ENCODE data around the gene SLIT3.

SLIT3 gene

DNA sequence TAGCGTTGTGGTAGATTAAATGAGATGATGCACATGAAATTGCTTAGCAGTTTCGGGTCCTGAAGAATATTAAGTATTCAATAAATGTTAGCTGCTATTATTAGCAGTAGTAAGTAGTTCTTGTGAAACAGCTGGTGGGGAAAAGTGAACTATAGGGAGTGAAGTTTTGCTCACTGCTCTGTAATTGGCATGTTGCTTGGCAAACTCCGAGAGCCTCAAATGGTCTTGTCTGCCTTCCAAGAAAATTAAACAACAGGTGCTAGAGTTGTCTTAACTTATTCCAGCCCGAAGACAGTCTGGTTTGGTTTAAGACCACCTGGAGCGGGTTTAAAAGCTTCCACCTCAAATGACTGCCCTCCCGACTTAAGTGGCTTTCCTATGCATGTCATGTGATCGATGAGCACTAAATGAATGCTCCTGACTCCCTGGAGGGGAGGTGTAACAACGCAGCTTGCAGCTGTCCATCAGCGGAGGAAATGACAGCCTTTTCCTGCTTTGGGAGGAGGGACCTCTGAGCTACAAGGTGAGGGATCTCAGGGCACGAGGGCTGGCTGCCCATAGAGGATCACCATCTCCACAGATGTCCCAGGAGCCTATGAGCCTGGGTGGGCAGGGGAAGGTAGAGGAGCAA is 518.9 kb downstream of the SLIT3 start:
- no peak for DNase-seq

DNA sequence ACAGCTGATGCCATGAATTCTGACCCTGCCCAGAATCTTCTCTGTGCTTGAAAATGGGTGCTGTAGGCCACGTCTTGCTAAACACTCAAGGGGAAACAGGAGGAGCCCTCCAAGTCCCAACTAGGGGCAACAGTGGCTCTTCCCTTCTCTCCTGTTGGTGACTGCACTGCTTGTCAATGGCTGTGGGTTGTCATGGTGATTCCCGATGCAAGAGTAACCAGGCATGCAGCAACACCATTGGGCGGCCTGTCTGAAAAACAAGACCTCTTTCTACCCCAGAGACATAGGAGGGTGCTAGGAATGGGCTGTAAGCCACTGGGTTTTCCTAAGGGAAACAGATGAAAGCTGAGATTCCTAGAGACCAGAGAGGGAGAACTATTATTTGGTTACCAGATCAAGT is 520.1 kb downstream of the SLIT3 start:
- DNase-seq: no peak

DNA sequence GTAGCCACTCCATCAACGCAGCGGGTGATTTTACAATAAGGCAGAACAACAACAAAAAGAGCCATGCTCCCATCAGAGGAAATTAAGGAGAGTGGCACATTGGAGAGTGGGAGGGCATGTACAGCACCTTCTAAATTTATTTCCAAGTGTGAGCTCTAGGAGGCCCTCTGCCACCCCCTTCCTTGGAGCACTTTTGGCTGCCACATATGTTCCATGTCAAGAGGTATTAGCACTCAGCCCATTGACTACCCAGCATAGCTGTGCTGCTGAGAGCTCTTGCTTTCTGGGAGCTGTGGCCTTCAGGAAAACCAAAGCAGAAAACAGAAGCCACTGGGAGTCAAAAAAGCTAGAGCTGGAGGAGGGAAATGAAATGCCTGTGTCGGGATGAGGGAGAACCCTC is 521.6 kb downstream of the SLIT3 start:
- DNase-seq: no peak

DNA sequence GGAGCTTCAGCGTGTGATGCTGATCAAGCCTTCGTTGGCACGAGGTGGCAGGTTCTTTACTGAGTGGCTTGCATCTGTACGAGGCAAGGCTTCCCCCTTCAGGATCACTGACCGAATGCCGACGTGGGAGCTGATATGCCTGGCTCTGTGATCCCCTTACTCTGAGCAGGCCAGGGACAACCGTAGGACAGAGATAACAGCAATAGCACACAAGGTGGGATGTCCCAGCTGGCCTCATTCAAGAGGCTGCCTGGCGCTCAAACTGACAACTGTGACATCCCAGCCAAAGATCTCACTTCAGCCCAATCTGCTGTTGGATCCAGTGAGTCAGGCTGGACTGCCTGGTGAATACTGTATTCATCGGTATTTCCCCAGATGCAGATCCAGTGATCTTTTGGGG is 522.4 kb downstream of the SLIT3 start:
- no peak for DNase-seq

DNA sequence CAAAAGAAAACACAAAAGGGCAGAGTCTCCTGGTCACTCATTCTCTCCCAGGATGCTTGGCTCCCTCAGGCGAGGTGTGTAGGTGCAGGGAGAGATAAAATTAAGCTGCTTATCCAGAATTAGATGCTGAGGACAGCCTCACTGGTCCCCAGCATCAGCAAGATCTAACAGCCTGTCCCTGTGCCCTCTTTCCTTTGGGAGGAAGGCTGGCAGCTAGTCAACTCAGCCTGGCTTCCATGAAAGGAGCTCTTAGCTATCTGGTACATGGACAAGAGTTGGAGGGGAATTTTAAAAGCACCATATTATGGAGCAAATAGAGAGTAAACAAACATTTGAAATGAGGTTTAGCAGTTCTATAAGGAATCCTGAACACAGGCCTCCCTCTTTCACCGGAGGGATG is 523.3 kb downstream of the SLIT3 start:
- no peak for DNase-seq

DNA sequence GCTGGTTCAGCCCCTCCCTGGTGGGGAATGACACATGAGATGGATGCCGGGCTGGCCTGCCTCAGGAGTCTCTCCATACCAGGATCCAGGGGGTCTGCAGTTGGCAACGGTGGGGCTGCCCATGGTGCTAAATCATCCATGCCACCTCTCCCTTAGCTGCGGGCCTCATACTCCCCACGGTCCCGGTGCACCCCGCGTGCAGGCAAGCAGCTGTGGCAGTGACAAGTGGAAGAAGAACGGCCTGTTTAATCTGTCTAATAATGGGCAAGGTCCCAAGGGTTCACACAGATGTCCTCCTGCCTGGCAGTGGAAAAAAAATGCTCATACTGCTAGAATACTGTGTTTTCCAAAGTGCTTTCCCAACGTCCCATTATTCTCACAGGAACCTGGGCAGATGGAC is 524.9 kb downstream of the SLIT3 start:
- no peak for DNase-seq

DNA sequence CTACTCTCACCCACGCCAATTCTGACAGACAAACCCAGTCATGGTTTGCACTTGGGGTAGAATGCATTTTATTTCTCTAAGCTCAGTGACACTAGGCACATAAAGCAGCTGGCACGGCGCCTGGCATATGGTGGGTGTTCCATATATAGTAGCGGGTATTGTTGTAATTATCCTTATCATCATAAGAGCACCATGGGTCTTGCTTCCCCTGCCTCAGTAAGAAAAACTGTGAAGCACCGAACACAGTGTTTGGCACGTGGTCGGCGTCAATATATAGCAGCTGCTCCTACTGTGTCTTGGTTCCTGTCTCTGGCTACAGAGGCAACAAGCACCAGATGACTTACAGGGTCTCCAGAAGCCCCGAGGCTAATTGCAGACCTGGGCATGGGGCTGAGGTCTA is 527.7 kb downstream of the SLIT3 start:
- no peak for DNase-seq

DNA sequence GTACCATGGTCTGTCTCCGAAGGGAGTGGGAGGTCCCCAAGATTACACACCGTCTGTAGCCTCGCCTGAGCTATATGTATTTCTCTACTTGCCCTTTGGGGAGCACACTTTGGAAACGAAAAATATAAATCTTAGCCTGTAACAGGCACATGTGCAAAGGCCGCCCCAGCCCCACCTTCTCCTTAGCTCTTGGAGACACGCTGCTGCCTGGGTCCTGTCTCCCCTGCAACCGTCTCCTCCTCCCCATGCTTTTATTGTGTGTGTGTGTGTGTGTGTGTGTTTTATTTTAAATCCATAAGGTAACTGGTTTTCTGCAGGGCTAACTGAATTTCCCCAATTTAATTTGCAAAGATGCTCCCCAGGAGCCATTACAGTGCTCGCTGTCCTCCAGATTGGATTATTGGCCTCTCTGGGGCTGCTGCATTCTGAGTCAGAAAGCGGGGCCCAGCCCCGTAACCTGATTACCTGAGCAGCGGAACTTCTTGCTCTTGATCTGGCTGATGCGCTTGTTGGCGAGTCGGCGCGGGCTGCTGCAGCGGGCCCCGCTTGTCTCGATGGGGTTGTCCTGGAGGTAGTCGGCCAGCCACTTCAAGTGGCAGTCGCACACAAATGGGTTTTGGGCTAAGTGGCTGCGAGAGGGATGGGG is 528.5 kb downstream of the SLIT3 start:
- DNase-seq: no peak

DNA sequence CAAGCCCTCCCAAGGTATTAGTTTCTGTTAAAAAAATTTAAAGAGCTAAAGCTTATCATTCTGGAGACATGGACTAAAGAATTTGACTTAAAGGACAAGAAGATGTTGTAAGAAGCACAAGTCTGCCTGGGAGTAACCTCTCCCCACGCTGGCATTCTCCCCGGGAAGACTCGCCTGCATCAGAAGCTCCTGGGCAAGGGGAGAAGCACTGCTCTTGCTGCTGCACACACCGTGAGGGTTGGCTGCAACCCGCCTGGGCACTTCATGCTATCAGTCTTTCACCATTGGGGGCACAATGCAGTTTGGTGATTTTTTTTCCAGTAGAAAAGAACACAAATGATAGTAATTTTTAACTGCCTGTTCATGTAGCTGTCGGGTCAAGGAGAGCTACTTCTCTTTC is 529.3 kb downstream of the SLIT3 start:
- no peak for DNase-seq

DNA sequence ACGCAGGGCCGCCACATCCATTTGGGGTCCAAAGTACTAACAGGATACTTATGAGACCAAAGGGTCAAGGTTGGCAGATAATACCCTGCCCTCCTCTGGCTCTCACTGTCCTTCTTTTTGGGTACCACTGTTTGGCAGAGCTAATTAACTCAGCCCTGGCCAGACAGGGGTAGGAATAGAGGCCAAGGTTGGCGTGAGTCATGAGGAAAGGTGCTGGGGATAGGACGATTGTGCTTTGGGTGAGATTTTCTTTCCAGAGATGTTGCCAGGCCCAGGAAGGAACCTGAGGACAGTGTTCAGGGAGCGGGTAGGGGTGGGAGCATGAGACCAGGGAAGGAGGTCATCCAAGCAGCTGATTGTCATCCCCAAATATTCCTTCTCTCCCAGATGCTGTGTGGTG is 529.9 kb downstream of the SLIT3 start:
- DNase-seq: no peak

DNA sequence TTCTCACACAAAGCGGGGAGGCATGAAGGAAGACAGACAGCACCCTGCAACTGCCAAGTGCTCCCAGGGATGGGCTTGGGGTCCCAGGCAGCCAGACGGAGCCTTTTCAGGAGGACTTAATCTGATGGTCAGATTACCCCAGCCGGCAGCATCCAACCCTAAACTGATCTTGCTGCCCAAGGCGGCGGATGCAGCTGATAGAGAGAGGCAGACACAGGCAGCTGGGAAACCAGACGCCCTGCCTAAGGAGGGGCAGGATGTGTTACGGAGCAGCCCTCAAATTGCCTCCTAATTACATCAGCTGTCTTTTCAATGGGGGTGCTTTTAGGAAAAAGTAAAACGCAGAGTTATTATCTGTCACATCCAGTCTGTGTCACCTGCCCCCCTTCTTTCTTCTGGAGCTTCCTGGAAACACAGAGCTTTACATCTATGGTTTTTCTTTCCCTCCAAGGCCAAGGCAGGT is 530.9 kb downstream of the SLIT3 start:
- no peak for DNase-seq

DNA sequence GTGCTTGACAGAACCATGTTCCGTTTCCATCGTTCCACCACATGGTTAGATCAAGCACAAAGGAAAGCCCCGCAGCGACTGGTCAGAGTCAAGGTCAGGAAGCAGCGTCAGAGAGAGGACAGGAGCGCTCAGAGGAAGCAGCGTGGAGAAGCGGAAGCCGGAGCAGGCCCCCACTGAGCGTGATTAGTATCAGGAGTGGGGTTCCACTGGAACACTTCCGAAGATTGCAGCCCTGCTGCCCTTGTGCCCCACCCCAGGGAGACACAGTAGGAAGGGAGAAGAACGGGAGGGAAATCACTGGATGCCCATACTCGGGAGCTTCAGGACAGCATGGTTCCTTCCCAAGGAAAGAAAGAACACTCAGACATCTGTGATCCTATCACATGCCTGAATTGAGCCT is 532.8 kb downstream of the SLIT3 start:
- DNase-seq: no peak

DNA sequence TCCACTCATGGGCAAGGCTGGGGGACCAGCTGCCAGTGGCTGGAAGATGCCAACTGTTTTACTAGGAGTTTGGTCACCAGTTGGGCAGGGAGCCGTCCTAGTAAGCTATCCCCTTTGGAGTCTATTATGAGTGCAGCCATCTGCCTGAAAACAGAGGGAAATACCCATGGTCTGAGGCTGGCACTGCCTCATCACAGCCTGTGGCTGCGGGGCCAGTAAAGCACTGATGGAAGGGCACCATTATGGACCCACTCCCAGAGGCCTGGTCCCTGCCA is 534.6 kb downstream of the SLIT3 start:
- no peak for DNase-seq

DNA sequence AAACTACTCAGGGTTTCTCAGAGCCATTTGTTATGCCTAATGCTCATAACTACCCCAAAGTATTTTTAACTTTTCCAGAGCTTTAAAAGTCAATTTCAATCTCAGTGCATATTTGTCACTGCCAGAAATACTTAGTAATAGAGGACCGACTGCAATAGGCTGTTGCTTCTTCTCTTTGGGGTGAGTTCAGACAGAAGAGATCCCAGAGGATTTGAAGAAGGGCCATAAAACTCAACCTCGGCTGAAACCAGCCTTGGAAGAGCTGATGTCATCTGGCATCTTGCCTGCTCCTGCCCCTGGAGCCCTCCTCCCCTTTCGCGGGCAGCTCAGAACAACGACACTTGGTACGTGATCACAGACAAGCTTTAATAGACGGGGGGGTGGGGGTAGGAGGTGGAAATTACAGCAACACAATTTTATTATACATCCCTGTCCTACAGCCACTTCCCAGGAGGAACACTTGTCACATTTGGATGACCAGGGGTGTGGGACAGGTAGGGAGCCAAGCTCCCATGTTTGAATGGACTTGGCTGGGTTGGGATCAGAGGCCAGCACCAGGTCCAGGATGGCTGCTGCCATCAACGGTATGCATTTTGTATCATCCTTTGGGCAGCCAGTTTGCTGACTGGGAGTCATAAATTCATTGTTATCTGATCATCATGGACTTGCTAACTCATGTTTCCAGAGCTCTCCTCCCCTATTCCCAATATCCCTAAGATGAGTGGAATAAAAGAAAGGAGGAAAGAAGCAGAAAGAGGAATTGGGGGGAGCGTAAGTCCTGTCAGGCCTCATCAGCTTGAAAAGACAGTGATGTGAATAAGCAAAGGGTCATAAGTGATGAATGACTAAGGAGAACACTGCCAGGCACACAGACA is 535.2 kb downstream of the SLIT3 start:
- no peak for DNase-seq

DNA sequence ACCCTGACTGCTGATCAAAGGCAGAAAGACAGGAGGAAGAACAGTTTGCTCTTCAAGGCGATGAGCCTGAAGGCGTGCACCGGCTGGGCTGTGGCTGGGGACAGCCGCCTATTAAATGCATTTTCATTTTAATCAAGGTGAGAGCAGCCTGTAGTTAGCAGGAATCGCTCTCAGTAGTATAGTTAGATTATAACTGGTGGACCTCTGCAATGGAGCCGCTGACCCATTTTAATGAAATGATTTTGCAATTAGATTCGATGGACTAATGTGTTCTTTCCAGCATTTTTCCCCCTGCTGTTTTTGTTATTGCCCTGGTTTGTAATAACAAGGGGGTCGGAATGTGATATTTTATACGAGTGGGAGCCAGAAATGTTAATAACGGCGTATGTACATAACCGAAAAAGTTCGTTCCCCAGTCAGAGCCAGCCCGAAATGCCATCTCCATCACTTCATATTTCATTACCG is 535.8 kb downstream of the SLIT3 start:
- no peak for DNase-seq

DNA sequence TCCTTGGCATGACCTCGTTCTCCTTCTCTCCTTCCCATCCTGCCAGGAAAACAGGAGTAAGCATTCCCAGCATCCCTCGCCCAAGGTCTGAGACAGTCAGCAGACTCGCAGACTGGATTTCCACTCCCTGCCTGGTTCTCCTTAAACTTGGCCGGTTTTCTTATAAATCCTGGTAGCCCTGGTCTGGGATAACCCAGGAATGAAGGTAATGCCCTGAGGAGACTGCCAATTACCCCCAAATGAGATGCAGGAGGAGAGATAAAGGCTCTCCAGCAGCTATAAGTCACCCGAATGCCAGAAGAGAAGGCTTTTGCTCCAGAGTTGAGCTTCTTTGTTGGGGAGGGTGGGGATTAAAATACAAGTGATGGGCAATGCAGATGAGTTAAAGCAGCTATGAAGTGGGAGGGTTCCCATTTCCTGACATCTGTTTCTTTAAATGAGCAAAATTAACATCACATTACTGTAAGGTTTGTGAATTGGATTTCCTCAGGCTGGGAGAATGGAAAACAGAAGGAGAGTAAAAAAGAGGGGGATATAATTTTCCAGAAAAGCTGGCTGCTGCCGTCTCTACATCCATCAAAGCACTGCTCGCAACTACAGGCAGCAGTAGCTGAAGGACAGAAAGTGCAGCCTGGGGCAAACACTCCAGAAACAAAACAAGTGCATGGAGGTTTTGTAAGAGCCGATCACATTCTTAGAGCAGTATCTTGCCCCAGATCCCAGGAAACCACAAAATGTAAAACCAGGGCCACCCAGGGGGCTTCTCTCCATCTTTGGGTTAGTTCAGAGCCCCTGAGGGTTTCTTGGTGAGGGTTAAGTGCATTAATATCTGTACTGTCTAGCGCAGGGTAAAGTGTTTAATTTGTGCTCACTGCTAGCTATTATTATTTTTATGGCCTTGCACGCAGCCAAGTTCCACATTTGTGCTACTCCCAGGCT is 544.2 kb downstream of the SLIT3 start:
- DNase-seq: no peak

DNA sequence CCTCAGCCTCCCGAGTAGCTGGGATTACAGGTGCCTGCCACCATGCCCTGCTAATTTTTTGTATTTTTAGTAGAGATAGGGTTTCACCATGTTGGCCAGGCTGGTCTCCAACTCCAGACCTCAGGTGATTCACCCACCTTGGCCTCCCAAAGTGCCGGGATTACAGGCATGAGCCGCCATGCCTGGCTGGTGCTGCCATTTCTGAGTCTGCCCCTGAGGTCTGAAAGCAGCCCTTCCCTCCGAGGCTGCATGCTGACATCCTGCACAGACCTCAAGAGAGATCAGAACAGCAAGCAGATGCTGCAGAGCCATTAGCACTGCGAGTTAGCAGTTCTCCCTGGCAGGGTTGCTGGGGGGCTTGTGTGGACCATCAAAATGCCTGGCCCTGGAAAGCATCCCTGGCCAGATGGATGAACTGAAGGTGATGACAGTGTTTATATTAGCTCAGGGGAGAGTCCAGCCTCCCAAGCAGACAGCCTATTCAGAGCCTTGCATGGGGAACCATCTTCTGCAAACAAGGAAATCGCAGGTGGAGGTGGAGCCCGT is 545.3 kb downstream of the SLIT3 start:
- DNase-seq: no peak

DNA sequence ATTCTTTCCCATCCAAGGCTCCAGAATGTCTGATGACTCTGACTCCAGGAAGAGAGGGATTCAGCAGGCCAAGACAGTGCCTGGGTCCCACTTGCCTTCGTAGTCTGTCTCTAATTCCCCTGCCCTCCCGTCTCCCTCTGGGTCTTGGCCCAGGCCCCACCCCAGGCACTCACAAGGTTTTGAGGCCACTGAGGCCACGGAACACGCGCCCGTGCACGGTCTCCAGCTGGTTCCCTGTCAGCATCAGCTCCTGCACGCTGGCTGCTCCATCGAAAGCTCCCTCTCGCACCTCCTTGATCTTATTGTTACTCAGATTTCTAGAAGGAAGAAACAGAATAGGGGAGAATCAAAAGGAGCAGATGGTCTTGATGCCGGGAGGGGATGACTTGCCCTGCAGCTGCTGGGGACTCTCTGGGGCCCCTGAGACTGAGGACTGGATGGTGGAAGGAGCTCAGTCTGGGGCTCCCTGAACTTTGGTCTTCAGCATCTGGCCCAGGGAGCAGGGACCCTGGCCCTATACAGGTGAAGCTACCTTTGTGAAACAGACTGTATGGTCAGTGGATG is 547.2 kb downstream of the SLIT3 start:
- DNase-seq: no peak

DNA sequence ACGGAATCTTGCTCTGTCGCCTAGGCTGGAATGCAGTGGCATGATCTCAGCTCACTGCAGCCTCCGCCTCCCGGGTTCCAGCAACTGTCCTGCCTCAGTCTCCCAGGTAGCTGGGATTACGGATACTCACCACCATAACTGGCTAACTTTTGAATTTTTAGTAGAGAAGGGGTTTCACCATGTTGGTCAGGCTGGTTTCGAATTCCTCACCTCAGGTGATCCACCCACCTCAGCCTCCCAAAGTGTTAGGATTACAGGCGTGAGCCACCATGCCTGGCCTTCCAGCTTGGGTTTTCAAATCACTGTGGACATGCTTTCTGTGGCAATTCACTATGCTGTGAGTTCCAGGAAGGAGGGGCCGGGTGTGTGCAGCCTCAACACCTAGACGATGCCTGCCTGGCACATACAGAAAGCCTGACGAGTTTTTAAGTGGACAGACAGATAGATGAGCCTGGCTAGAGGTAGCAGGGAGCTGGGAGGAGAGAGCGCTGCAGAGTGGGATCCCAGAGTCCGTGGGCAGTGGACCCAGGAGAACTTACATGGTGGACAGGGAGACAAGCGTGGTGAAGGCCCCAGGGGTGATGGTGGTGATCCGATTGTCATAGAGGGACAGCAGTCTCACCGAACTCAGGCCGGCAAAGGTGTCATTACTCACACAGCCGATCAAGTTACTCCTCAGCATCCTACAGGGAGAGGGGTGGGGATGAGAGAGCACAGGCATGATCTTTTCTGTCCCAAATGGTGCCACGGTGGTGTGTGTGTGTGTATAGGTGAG is 548.3 kb downstream of the SLIT3 start:
- peak; percentile 28 for DNase-seq

DNA sequence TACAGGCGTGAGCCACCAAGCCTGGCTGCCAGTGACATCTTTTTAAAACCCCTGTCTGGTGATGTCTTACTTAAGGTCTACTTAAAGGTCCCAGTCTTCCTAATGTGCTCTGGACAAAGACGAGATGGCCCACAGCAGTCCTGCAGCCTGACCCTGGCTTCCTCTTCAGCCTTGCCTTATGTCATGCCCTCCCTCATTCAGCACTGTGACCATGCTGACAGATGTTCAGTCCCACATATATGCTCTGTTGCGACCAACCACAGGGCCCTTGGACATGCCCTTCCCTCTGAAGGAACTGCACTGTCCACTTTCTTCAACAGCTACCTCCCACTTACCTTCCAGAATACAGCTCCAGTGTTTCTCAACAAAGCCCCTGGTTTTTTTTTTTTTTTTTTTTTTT is 548.9 kb downstream of the SLIT3 start:
- peak; percentile 40 for DNase-seq

DNA sequence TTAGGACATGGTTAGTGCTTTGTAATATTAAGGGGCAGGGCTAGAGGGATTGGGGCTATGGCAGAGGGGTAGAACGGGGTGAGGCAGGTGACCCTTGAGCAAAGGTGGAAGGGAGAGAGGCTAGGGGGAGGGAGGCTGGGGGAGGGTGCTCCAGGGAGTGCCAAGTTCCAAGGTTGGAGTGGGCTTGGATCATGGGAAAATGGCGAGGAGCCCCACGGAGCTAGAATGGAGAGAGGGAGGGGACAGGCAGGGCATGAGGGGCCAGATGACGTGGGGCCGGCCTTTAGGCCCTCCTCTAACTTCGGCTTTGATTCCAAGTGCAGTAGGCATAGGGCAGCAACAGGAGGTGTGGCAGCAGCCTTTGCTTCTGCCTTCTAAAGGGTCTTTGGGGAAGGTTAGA is 550.0 kb downstream of the SLIT3 start:
- peak; percentile 2 for DNase-seq
